Measurements from ENCODE around the gene RSRC1. TPM values are rescaled to one million over a fixed set of nuclear protein-coding genes. Genes with fewer than 3 reads are reported as not detected.

The RSRC1 gene
- total and polyA plus RNA-seq, 2 of the 13 experiments (the other 11 are each of a cell fraction or from before 2014, with no cell fraction given), result 4.9 to 63.0 TPM

- TF ChIP-seq FOXP1 (IDR thresholded peaks at IDR 0.05) (no peak), FOXP1 (CRISPR knock-in tag; IDR thresholded peaks at IDR 0.05) (no peak), AKNA (CRISPR knock-in tag; IDR thresholded peaks at IDR 0.05; ENCODE audit: borderline replicate concordance) (no peak), HNF4G (IDR thresholded peaks at IDR 0.05; ENCODE audit: borderline replicate concordance, low read depth, low read length) (no peak), HNF4G (CRISPR knock-in tag; IDR thresholded peaks at IDR 0.05; ENCODE audit: borderline replicate concordance, low read depth) (no peak), ZNF275 (CRISPR knock-in tag; IDR thresholded peaks at IDR 0.05; ENCODE audit: borderline replicate concordance) (no peak), NR1H2 (CRISPR knock-in tag; IDR thresholded peaks at IDR 0.05; ENCODE audit: borderline replicate concordance, low read depth) (no peak)
These were observed 49.1 kb downstream of the RSRC1 start (continued) for GRCh38 chr3:158158969-158159368.

- POLR2A ChIA-PET, result no interaction called here
- 96% methylated on average over 3 of the region's 3 CpGs for WGBS (ENCODE audit: low lambda C conversion rate)
- H3K9me3 ChIP-seq (ENCODE audit: low read length), result no peaks in the 10 kb centered on the region
- no peak overlapping the region for H3K4me3 ChIP-seq (replicated peaks in 1 of 3; ENCODE audit: insufficient read depth in 1 of 3, low read depth in 2 of 3, low read length in 3 of 3)
- DNase-seq (ENCODE audit: low spot score) (no peak), ATAC-seq (no peak), FAIRE-seq (no peak)
- intact Hi-C loops (cut with micrococcal nuclease; ENCODE audit: unreplicated experiment), result no loop called here
- CTCF ChIA-PET (ENCODE audit: low intra/inter-chr PET ratio, low total read pairs), result no interaction called here
- H3K36me3 ChIP-seq (replicated peaks in 1 of 2; ENCODE audit: control insufficient read depth in 1 of 2, insufficient read depth in 2 of 2, low read length in 2 of 2), result no peaks in the 10 kb centered on the region
- in situ Hi-C loops (cut with HindIII; ENCODE audit: extremely low pct_ligation_motif_present, low pct_unique_long_range_greater_than_20kb), result no loop called here
- H2AFZ ChIP-seq (ENCODE audit: low read length), result no peak overlapping the region
- no peaks in the 10 kb centered on the region for H4K20me1 ChIP-seq (ENCODE audit: insufficient read depth, low read length)
- H3K27me3 ChIP-seq (ENCODE audit: control insufficient read depth in 1 of 2, insufficient read depth in 2 of 2, low read length in 2 of 2), result no peaks in the 10 kb centered on the region
- no TSS peak for BruUV-seq (replicated peaks)
- no peaks in the 10 kb centered on the region for H3K4me1 ChIP-seq (ENCODE audit: insufficient read depth, low read length)
- H3K4me2 ChIP-seq (ENCODE audit: low read depth, low read length), result no peak overlapping the region
- no peak overlapping the region for H3K27ac ChIP-seq (ENCODE audit: extremely low read length, insufficient read depth, low read length)
- no peak overlapping the region for H3K9ac ChIP-seq (ENCODE audit: insufficient read depth, low read depth, low read length)
- H3K79me2 ChIP-seq (ENCODE audit: insufficient read depth, low read length), result no peaks in the 10 kb centered on the region
- no peak for TF ChIP-seq BRF2 (CRISPR knock-in tag; IDR thresholded peaks at IDR 0.05)
- no peak for TF ChIP-seq TMF1 (CRISPR knock-in tag; IDR thresholded peaks at IDR 0.05; ENCODE audit: low read depth)
- TF ChIP-seq ZC3H13 (CRISPR knock-in tag; IDR thresholded peaks at IDR 0.05), result no peak
- no peak for TF ChIP-seq ZNF546 (CRISPR knock-in tag; conservative IDR thresholded peaks at IDR 0.05)
- no peak for TF ChIP-seq ZSCAN25 (CRISPR knock-in tag; IDR thresholded peaks at IDR 0.05)
- TF ChIP-seq CSRNP1 (CRISPR knock-in tag; IDR thresholded peaks at IDR 0.05), result no peak
- TF ChIP-seq ZNF773 (CRISPR knock-in tag; IDR thresholded peaks at IDR 0.05; ENCODE audit: borderline replicate concordance), result no peak
These were observed 49.8 kb downstream of the RSRC1 start for GRCh38 chr3:158159714-158160113.

Measured in HepG2 (cell line).